HepG2 (cell line): Measurements from ENCODE around the gene CRLF1.

Experiments used
- DNMT1 ChIP-seq: sonication (generic); formaldehyde crosslinking; IDR thresholded peaks from 2 replicates; pipeline ENCODE4 v1.5.1; 2020; ENCODE audit warnings: mild to moderate bottlenecking, missing genetic modification reagents
- IRF1 ChIP-seq: sonication (generic); formaldehyde crosslinking; IDR thresholded peaks from 2 replicates; pipeline ENCODE4 v1.4.0; 2020; ENCODE audit warnings: low read depth, mild to moderate bottlenecking, missing genetic modification reagents
- KDM1A ChIP-seq: IDR thresholded peaks from 2 replicates; pipeline ENCODE4 v1.6.1; 2016; ENCODE audit warnings: missing compliant biosample characterization
- MAF1 ChIP-seq: sonication (generic); formaldehyde crosslinking; IDR thresholded peaks from 2 replicates; pipeline ENCODE4 v1.5.0; 2020; ENCODE audit warnings: missing genetic modification reagents, borderline replicate concordance
- POLR2A ChIP-seq, 2 experiments: IDR thresholded peaks; 2 replicates each; pipeline ENCODE4 v1.6.1; 2011; ENCODE audit warnings: low read depth in 2 of 2, low read length in 2 of 2, mild to moderate bottlenecking in 1 of 2, moderate library complexity in 1 of 2; ENCODE audit not compliant: insufficient read depth in 1 of 2
- ZBTB7A ChIP-seq: sonication (generic); formaldehyde crosslinking; IDR thresholded peaks from 2 replicates; pipeline ENCODE4 v1.8.0; 2022; ENCODE audit warnings: mild to moderate bottlenecking, missing genetic modification reagents
- ZNF138 ChIP-seq: sonication (generic); formaldehyde crosslinking; IDR thresholded peaks from 2 replicates; pipeline ENCODE4 v1.5.0; 2020; ENCODE audit warnings: mild to moderate bottlenecking, low read depth, missing genetic modification reagents

GRCh38 chr19:18639706-18640243 lies 33.2 kb upstream of the CRLF1 start:
- TF ChIP-seq POLR2A (IDR thresholded peaks at IDR 0.05; ENCODE audit: insufficient read depth in 1 of 2, low read depth in 2 of 2, low read length in 2 of 2) (no peak), DNMT1 (no peak), ZNF138 (no peak), KDM1A (CRISPR knock-in tag) (no peak), MAF1 (no peak), ZBTB7A (no peak), IRF1 (CRISPR knock-in tag) (no peak)
